PC-9 (cell line): ENCODE measurements around the gene ERGIC1. TPM values are rescaled to one million over a fixed set of nuclear protein-coding genes. Genes with fewer than 3 reads are reported as not detected.
A peak's percentile ranks its signal among the peaks of the same experiment; 100 is the strongest.

Experiments used
- BruUV-seq: library from RNA; stranded (reverse); fragments of 400-500 nt; replicated peaks from 2 replicates; lab custom pipeline; 2021; lab: Mats Ljungman, UMichigan
- CTCF ChIA-PET: fragments of 300-600 bp; sonication (Branson Sonifier 250); formaldehyde crosslinking; loops from one replicate; lab custom pipeline; 2022; ENCODE audit warnings: antibody characterized with exemption; lab: Charles Lee
- POLR2A ChIA-PET: fragments of 300-600 bp; sonication (Branson Sonifier 250); formaldehyde crosslinking; loops from one replicate; lab custom pipeline; 2022; ENCODE audit warnings: antibody characterized with exemption; ENCODE audit not compliant: unreplicated experiment; lab: Charles Lee
- DNase-seq, 2 experiments: peaks; one replicate each; pipeline versions ENCODE4 v3.0.0 to v3.0.0-alpha.2; 2015 to 2022; ENCODE audit warnings: mixed read lengths in 1 of 2
- H2AFZ ChIP-seq: fragments of 200-600 bp; sonication (generic); 2 replicates; pipeline ENCODE4 v1.8.1; 2017; ENCODE audit warnings: antibody characterized with exemption
- H3F3A ChIP-seq: fragments of 200-600 bp; sonication (generic); 2 replicates; pipeline ENCODE4 v1.8.1; 2017; ENCODE audit warnings: antibody characterized with exemption, mild to moderate bottlenecking, low read depth; ENCODE audit not compliant: insufficient read depth
- H3K27ac ChIP-seq: fragments of 200-600 bp; sonication (generic); 2 replicates; pipeline ENCODE4 v1.6.1; 2016; ENCODE audit warnings: mixed run types
- H3K27me3 ChIP-seq: fragments of 200-600 bp; sonication (generic); 2 replicates; pipeline ENCODE4 v1.6.1; 2016; ENCODE audit warnings: low read depth, mixed run types; ENCODE audit not compliant: insufficient read depth
- H3K36me3 ChIP-seq: fragments of 200-600 bp; sonication (generic); 2 replicates; pipeline ENCODE4 v1.6.1; 2016; ENCODE audit warnings: low read depth, mixed run types
- H3K4me1 ChIP-seq: fragments of 200-600 bp; sonication (generic); replicated peaks from 2 replicates; pipeline ENCODE4 v1.6.1; 2016; ENCODE audit warnings: mixed run types; ENCODE audit not compliant: insufficient read depth
- H3K4me2 ChIP-seq: fragments of 200-600 bp; sonication (generic); 2 replicates; pipeline ENCODE4 v1.6.1; 2017; ENCODE audit warnings: mixed run types
- H3K4me3 ChIP-seq: fragments of 200-600 bp; sonication (generic); 2 replicates; pipeline ENCODE4 v1.6.1; 2016; ENCODE audit warnings: mixed run types
- H3K79me2 ChIP-seq: fragments of 200-600 bp; sonication (generic); 2 replicates; pipeline ENCODE4 v1.6.1; 2017; ENCODE audit warnings: low read depth, mixed run types
- H3K9me2 ChIP-seq: fragments of 200-600 bp; sonication (generic); 2 replicates; pipeline ENCODE4 v1.8.1; 2017; ENCODE audit warnings: mild to moderate bottlenecking; ENCODE audit not compliant: insufficient read depth
- H3K9me3 ChIP-seq: fragments of 200-600 bp; sonication (generic); 2 replicates; pipeline ENCODE4 v1.8.1; 2016; ENCODE audit warnings: low read depth; ENCODE audit not compliant: insufficient read depth
- H4K20me1 ChIP-seq: fragments of 200-600 bp; sonication (generic); 2 replicates; pipeline ENCODE4 v1.8.1; 2017; ENCODE audit not compliant: insufficient read depth
- EZH2 ChIP-seq: fragments of 200-600 bp; sonication (generic); IDR thresholded peaks from 2 replicates; pipeline ENCODE4 v1.8.0; 2017; ENCODE audit warnings: antibody characterized with exemption, low read depth
- intact Hi-C: fragments of 100-400 bp; cut with micrococcal nuclease; formaldehyde crosslinking; loops from one replicate; pipeline ENCODE4 v1.10.0; 2022; ENCODE audit not compliant: unreplicated experiment
- total RNA-seq: library from RNA; stranded (reverse); gene quantifications from 2 replicates; pipeline ENCODE4 v1.2.3, GENCODE V29; 2021
- TF ChIP-seq, protein P1 (sequence below): fragments of 200-600 bp; sonication (generic); conservative IDR thresholded peaks from 2 replicates; pipeline ENCODE4 v1.6.1; 2017; ENCODE audit warnings: mixed run types, antibody characterized with exemption, mild to moderate bottlenecking, moderate library complexity

The ERGIC1 gene
- total RNA-seq, 1 experiment from 2014 or later, result 159 TPM

DNA sequence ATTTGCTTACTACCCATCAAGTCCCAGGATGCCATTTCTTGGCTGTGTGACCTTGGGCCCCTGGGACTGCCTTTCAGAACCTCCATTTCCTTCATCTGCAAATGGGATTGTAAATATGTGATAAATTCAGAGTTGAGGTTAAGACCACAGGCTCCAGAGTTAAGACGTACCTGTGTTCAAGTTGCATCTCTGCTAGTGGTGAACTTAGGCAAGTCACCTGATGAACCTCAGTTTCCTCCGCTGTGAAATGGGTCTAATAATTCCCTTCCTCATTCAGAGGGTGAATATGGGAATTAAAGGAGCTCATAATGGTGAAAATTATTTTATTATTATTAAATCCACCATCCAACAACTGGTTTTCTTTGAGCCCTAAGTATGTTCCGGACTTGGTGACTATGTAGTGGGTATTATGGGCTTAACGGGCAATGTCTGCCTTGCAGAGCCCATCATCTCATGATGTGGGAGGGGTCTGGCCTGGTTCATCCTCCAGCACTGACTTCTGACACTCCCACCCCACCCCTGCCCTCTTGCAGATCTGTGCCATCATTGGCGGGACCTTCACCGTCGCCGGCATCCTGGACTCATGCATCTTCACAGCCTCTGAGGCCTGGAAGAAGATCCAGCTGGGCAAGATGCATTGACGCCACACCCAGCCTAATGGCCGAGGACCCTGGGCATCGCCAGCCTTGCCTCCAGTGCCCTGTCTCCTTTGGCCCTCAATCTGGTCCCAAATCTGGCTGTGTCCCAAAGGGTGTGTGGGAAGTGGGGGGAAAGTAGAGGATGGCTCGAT, 116.3 kb downstream of the ERGIC1 start:
- intact Hi-C loops, result no loop called here

DNA sequence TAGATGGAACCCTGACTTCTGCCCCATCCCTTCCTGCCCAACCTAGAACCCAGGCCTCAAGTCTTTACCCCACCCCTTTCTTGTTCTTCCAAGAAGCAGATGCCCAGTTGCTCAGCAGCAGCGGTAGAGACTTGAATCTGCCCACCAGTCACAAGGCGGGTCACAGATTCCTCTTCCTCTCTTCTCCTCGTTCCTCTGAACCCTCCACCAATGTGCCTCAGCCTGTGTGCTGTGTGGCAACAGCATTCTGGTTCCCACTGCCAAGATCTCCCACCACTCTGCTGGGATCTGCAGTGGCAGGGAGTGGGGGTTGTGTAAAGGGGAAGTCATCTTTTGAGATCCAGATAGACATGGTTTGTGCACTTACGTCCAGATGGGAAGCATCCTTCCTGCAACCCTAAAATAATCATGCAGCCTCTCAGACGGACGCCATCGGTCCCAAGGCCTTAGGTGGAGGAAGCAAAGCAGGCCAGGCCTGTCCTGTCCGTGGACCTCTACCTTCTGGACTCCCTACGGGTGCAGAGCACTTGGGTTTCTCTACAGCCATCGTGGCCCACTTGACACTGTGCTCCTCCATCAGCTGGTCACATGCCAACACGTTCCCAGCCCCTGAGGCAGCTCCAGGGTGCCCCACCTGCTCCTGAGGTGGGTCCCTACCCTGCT, 117.5 kb downstream of the ERGIC1 start:
- Histone ChIP-seq H3K27ac (0 out of 2 replicates have a peak overlapping the region, but pooled peaks have one; percentile 11), H3K4me1 (peaks cover 6% of the 10 kb centered on the region), H3K9me2 (no peaks in the 10 kb centered on the region), H4K20me1 (no peaks in the 10 kb centered on the region), H3K36me3 (no peaks in the 10 kb centered on the region), H3K79me2 (no peaks in the 10 kb centered on the region), H3K4me2 (no peak overlapping the region), H3K4me3 (no peak overlapping the region), H3F3A (peaks cover 17% of the 10 kb centered on the region), H3K9me3 (no peaks in the 10 kb centered on the region), H3K27me3 (no peaks in the 10 kb centered on the region), H2AFZ (no peak overlapping the region)
- TF ChIP-seq, protein P1, sequence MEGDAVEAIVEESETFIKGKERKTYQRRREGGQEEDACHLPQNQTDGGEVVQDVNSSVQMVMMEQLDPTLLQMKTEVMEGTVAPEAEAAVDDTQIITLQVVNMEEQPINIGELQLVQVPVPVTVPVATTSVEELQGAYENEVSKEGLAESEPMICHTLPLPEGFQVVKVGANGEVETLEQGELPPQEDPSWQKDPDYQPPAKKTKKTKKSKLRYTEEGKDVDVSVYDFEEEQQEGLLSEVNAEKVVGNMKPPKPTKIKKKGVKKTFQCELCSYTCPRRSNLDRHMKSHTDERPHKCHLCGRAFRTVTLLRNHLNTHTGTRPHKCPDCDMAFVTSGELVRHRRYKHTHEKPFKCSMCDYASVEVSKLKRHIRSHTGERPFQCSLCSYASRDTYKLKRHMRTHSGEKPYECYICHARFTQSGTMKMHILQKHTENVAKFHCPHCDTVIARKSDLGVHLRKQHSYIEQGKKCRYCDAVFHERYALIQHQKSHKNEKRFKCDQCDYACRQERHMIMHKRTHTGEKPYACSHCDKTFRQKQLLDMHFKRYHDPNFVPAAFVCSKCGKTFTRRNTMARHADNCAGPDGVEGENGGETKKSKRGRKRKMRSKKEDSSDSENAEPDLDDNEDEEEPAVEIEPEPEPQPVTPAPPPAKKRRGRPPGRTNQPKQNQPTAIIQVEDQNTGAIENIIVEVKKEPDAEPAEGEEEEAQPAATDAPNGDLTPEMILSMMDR, result no peak
- TF ChIP-seq EZH2, result no peak
- DNase-seq, result no peak
- intact Hi-C loops, result no loop called here
- ChIA-PET POLR2A (interaction anchor here (0.5 to 1.0 kb wide), 5 partner anchors 47 to 1431 kb away, joined by 3 to 28 read pairs (median 7); no protein-coding TSS in a partner anchor), CTCF (no interaction called here)
- TSS peak; percentile 44 for BruUV-seq

More for the DNA sequence above, 116.3 kb downstream of the ERGIC1 start:
- no peaks in the 10 kb centered on the region for H3K36me3 ChIP-seq
- BruUV-seq, result no TSS peak
- H3K9me2 ChIP-seq, result no peaks in the 10 kb centered on the region
- no peak for TF ChIP-seq EZH2
- TF ChIP-seq, protein P1, result no peak
- CTCF ChIA-PET, result no interaction called here
- H3K4me2 ChIP-seq, result no peak overlapping the region
- H3K79me2 ChIP-seq, result no peaks in the 10 kb centered on the region
- no peaks in the 10 kb centered on the region for H4K20me1 ChIP-seq
- no peaks in the 10 kb centered on the region for H3K27me3 ChIP-seq
- no peak overlapping the region for H3K4me3 ChIP-seq
- H3K9me3 ChIP-seq, result no peaks in the 10 kb centered on the region
- no peak overlapping the region for H3K27ac ChIP-seq
- POLR2A ChIA-PET, result interaction anchor here (0.7 kb wide), 1 partner anchor 23 kb away, joined by 4 read pairs; no protein-coding TSS in a partner anchor
- no peaks in the 10 kb centered on the region for H3K4me1 ChIP-seq
- no peak for DNase-seq
- peaks cover 7% of the 10 kb centered on the region for H3F3A ChIP-seq
- H2AFZ ChIP-seq, result no peak overlapping the region

DNA sequence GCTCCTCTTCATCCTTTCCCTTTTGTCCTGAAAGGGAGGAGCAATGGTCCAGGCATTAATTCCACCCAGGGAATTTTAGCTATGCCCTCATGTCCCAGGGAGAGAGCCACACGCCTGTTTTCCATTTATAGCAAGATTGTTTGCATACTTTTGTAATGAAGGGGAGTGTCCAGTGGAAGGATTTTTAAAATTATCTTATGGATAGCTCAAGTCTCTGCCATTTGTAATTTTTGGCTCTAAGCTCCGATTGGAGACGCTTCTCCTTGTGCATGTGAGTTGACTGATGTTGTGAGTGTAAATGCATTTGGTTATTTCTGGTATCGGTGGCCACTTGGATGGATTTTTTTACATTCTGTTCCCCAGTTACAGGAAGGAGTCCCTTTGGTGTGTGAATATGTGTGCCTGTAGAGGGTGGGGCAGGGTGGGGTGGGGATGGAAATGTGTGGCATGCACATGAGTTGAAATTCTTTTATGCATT, 118.0 kb downstream of the ERGIC1 start:
- TF ChIP-seq EZH2, result no peak
- TF ChIP-seq, protein P1, result no peak
- Histone ChIP-seq H3K4me1 (peaks cover 6% of the 10 kb centered on the region), H3K9me3 (no peaks in the 10 kb centered on the region), H3K9me2 (no peaks in the 10 kb centered on the region), H3K36me3 (no peaks in the 10 kb centered on the region), H3K27me3 (no peaks in the 10 kb centered on the region), H2AFZ (no peak overlapping the region), H3K79me2 (no peaks in the 10 kb centered on the region), H3K27ac (0 out of 2 replicates have a peak overlapping the region, but pooled peaks have one; percentile 11), H3F3A (peaks cover 20% of the 10 kb centered on the region), H3K4me2 (no peak overlapping the region), H4K20me1 (no peaks in the 10 kb centered on the region), H3K4me3 (no peak overlapping the region)
- DNase-seq, result peak in 1 of 2 experiments; percentile 41
- intact Hi-C loops, result no loop called here
- BruUV-seq, result no TSS peak
- ChIA-PET CTCF (interaction anchor here (0.5 kb wide), 1 partner anchor 490 kb away, joined by 4 read pairs; no protein-coding TSS in a partner anchor), POLR2A (interaction anchor here (0.5 to 1.0 kb wide), 5 partner anchors 47 to 1432 kb away, joined by 3 to 28 read pairs (median 7); no protein-coding TSS in a partner anchor)
